NCI-H2107 (cell line): Measurements from ENCODE around the gene CLEC4M.
"Not testable (repeated sequence)": the region's sequence is repeated elsewhere in the genome, so short reads cannot be mapped to it uniquely, and the experiment has no call there.

Source experiments
- DNase-seq: peaks from one replicate; lab custom pipeline; 2025; lab: John Stamatoyannopoulos, UW

CLEC4M gene

DNA sequence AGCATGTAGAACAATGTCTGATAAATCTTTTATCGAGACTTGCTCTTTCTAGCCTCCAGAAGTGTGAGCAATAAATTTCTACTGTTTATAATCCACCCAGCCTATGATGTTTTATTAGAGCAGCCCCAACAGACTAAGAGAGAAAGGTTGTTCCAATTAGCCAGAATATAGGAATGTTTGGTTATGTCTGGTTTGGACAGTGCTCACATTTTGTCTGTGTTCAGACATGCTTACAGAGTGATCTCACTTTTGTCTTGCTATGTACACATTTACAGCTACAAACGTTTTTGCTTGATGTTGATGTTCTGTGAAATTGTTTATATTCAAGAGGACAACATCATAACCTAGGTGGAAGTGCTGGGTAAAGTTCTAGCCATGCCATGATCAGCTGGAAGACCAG, 48.9 kb downstream of the CLEC4M start:
- no peak for DNase-seq

DNA sequence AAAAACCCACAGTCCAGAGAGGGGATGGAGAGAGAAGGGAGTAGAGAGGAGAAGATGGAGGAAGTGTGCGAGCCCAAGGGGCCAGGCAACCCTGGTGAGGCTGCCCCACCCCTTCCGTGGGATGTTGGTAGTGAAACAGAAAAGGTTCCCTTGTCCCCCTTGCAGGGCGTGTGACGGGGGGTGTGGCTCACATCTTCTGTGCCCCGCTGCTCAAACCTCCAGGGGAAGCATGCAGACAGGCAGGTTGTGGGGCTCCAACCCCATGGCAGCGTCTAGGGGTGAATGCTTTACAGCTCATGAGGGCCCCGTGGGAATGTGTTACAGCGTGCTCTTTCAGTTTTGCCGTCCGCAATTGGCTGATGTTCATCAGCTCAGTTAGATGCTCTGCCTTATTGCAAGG, 52.3 kb downstream of the CLEC4M start:
- no peak for DNase-seq

DNA sequence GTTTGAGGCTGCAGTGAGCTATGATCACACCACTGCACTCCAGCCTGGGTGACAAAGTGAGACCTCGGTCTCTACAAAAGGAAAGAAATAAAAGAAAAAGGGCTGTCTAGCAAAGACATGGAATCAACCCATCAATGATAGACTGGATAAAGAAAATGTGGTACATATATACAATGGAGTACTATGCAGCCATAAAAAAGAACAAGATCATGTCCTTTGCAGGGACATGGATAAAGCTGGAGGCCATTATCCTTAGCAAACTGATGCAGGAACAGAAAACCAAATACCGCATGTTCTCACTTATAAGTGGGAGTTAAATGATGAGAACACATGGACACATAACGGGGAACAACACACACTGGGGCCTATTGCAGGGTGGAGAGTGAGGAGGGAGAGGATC, 53.0 kb downstream of the CLEC4M start:
- not testable (repeated sequence) for DNase-seq

- DNase-seq = no peak
These were observed 54.8 kb downstream of the CLEC4M start for GRCh38 chr19:7817801-7818200.

DNA sequence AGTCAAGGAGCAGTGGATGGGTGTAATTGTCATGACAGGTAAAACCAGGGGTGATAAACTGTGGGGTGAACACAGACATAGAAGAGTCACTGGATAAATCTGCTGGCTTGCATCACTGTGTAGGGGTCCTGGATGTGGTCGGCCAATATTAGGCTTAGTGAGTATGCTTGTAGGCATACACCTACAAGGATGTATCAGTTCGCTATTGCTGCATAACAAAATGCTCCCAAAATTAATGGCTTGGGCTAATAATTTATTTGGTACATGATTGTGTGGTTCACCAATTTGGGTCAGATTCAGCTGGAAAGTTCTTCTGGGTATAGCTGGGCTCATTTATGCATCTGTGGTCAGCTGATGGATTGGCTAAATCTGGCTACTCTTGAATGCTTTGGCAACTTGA, 55.8 kb downstream of the CLEC4M start:
- DNase-seq = no peak
